Measurements from ENCODE around the gene MSGN1. TPM values are rescaled to one million over a fixed set of nuclear protein-coding genes. Genes with fewer than 3 reads are reported as not detected.

Gene MSGN1
- total and polyA plus RNA-seq, 2 donors (not counting 3 experiments of a cell fraction or from before 2014, with no cell fraction given), result not detected

DNA sequence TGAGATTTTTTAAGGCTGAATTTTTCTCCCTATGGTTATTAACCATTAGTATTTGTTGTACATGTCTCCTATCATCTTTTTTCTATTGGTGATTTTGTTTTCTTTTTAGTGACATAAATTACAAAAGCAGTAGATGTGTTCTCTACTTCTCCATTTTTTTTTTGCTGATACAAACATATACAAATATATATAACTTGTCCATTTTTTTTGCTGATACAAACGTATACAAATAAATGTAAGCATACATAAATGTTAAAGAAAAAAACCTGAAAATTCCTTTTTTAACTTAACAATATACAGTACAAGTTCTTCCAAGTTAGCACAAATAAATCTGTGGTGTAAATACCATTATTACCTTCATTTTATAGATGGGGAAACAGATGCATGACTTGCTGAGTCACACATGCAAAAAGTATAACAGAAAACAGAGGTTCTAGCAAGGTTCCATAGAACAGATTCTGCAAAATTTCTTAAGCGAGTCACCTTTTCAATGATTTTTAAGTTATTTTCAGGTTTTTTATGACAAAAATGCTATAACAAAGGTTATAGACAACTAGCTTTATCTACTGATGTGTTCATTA lies 2.1 kb downstream of the MSGN1 start:
- dilution Hi-C loops (cut with MboI; ENCODE audit: extremely low pct_ligation_motif_present, low sequenced_read_pairs), result no loop called here
- TF ChIP-seq EZH2 (IDR thresholded peaks at IDR 0.05; ENCODE audit: borderline replicate concordance, low read depth, low read length, severe bottlenecking), result no peak
- no peak for TF ChIP-seq GATA2 (IDR thresholded peaks at IDR 0.05; ENCODE audit: insufficient read depth, insufficient read length, low read depth, low read length)
- no peak for TF ChIP-seq JUN (IDR thresholded peaks at IDR 0.05; ENCODE audit: borderline replicate concordance, insufficient read depth, insufficient read length, low read depth)
- TF ChIP-seq, protein P1, sequence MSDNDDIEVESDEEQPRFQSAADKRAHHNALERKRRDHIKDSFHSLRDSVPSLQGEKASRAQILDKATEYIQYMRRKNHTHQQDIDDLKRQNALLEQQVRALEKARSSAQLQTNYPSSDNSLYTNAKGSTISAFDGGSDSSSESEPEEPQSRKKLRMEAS (IDR thresholded peaks at IDR 0.05; ENCODE audit: insufficient read depth, insufficient read length), result no peak
- TF ChIP-seq FOS (IDR thresholded peaks at IDR 0.05; ENCODE audit: borderline replicate concordance, insufficient read depth, low read length), result no peak
- no peak for TF ChIP-seq MYC (IDR thresholded peaks at IDR 0.05; ENCODE audit: low read depth, low read length)
- TF ChIP-seq POLR2A (IDR thresholded peaks at IDR 0.05; ENCODE audit: low read depth, low read length), result no peak
- TF ChIP-seq, protein P2, sequence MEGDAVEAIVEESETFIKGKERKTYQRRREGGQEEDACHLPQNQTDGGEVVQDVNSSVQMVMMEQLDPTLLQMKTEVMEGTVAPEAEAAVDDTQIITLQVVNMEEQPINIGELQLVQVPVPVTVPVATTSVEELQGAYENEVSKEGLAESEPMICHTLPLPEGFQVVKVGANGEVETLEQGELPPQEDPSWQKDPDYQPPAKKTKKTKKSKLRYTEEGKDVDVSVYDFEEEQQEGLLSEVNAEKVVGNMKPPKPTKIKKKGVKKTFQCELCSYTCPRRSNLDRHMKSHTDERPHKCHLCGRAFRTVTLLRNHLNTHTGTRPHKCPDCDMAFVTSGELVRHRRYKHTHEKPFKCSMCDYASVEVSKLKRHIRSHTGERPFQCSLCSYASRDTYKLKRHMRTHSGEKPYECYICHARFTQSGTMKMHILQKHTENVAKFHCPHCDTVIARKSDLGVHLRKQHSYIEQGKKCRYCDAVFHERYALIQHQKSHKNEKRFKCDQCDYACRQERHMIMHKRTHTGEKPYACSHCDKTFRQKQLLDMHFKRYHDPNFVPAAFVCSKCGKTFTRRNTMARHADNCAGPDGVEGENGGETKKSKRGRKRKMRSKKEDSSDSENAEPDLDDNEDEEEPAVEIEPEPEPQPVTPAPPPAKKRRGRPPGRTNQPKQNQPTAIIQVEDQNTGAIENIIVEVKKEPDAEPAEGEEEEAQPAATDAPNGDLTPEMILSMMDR (IDR thresholded peaks at IDR 0.05; ENCODE audit: extremely low read depth in 1 of 2, insufficient read depth in 1 of 2, low read depth in 1 of 2, low read length in 2 of 2), result no peak
- no peak for TF ChIP-seq POLR2AphosphoS5 (IDR thresholded peaks at IDR 0.05; ENCODE audit: insufficient read depth, low read depth, low read length)
- no peak for DNase-seq (ENCODE audit: low read depth, low spot score)
- Histone ChIP-seq H3K4me2 (ENCODE audit: insufficient read depth, low read length) (no peak overlapping the region), H3K27me3 (ENCODE audit: control insufficient read depth in 2 of 2, insufficient read depth in 2 of 2, low read length in 2 of 2) (peaks cover 0 to 4% of the 10 kb centered on the region in 2 experiments), H3K27ac (ENCODE audit: insufficient read depth, low read depth, low read length) (no peak overlapping the region), H3K9me1 (replicated peaks; ENCODE audit: control insufficient read depth, extremely low read depth, insufficient read depth, low read length) (no peaks in the 10 kb centered on the region), H3K9ac (replicated peaks; ENCODE audit: extremely low read depth, insufficient read depth, low read length) (no peak overlapping the region), H2AFZ (ENCODE audit: low read depth, low read length) (no peak overlapping the region), H3K9me3 (replicated peaks; ENCODE audit: control insufficient read depth, insufficient read depth, low read length) (no peaks in the 10 kb centered on the region), H3K4me1 (ENCODE audit: control insufficient read depth, extremely low read depth, insufficient read depth, low read length) (peaks cover 2% of the 10 kb centered on the region), H3K36me3 (ENCODE audit: control insufficient read depth in 2 of 2, extremely low read depth in 1 of 2, insufficient read depth in 2 of 2, low read length in 2 of 2) (no peaks in the 10 kb centered on the region), H3K79me2 (ENCODE audit: control insufficient read depth, insufficient read depth, low read length) (no peaks in the 10 kb centered on the region), H4K20me1 (replicated peaks; ENCODE audit: control insufficient read depth, extremely low read depth, insufficient read depth, low read length) (no peaks in the 10 kb centered on the region), H3K4me3 (replicated peaks in 1 of 3; ENCODE audit: insufficient read depth in 1 of 3, low read depth in 1 of 3, low read length in 3 of 3) (no peak overlapping the region)
- POLR2A ChIA-PET, result no interaction called here
- BruUV-seq (replicated peaks), result no TSS peak
- CTCF ChIA-PET, result no interaction called here
- no peak for FAIRE-seq
- intact Hi-C loops (cut with micrococcal nuclease), result no loop called here
